Hepatocyte (in vitro differentiated cells): ENCODE results near the gene AAMDC.

Source experiments
- CTCF ChIP-seq: fragments of 200-600 bp; sonication (generic); IDR thresholded peaks from 2 replicates; pipeline ENCODE4 v1.5.1; 2016; ENCODE audit warnings: antibody characterized with exemption, mild to moderate bottlenecking; ENCODE audit not compliant: poor library complexity
- EZH2 ChIP-seq: fragments of 200-600 bp; sonication (generic); IDR thresholded peaks from 2 replicates; pipeline ENCODE4 v1.6.1; 2016; ENCODE audit warnings: antibody characterized with exemption, mild to moderate bottlenecking, borderline replicate concordance

DNA sequence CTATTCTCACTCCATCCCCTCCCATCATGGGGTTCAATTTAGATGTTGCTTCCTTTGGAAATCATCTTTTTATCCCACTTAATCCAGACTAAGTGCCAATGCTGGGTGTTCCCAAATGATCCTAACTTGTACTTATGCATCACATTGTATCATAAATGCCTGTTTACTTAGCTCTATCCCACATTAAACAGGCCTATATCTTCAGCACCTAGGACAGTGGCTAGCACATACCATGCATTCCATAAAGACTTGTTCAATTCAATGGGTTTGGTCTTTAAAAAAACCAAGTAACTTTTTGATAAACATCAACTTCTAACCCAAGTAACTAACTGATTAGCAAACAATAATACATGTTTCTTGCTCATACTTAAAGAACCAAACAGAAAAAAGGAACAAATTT lies 41.0 kb upstream of the AAMDC start:
- TF ChIP-seq CTCF: no peak
- TF ChIP-seq EZH2: no peak
